T-helper 1 cell treated with Interleukin-12 subunit alpha and Interleukin-12 subunit beta and Interleukin-4 antibody, amounts not matched to agents 30 μg/mL and 1 μg/mL, for 36 hours (primary cell): ENCODE measurements around the gene CBFB.
"Not testable (repeated sequence)": the region's sequence is repeated elsewhere in the genome, so short reads cannot be mapped to it uniquely, and the experiment has no call there.

Experiments
- H3K27ac Mint-ChIP-seq: one replicate; pipeline ENCODE4 v1.8.0; 2021; ENCODE audit warnings: mild to moderate bottlenecking, mixed read lengths
- H3K27me3 Mint-ChIP-seq: one replicate; pipeline ENCODE4 v1.8.0; 2021; ENCODE audit warnings: low read depth, mixed read lengths
- H3K36me3 Mint-ChIP-seq: one replicate; pipeline ENCODE4 v1.8.0; 2021; ENCODE audit warnings: low read depth, mixed read lengths
- H3K4me1 Mint-ChIP-seq: one replicate; pipeline ENCODE4 v1.8.0; 2021; ENCODE audit warnings: low read depth, mixed read lengths
- H3K4me3 Mint-ChIP-seq: one replicate; pipeline ENCODE4 v1.8.0; 2021; ENCODE audit warnings: mild to moderate bottlenecking, moderate library complexity, mixed read lengths
- H3K9me3 Mint-ChIP-seq: one replicate; pipeline ENCODE4 v1.8.0; 2021; ENCODE audit warnings: mixed read lengths

The CBFB gene

GRCh38 chr16:67028696-67029253, at the start of gene CBFB:
Gene CBFB, plus strand, starts transcription at chr16:67029149. Its CDS starts 259 bp downstream, at chr16:67029408.
- Mint-ChIP-seq H3K27me3 (no peaks in the 10 kb centered on the region), H3K9me3 (no peaks in the 10 kb centered on the region), H3K36me3 (peaks cover 30% of the 10 kb centered on the region), H3K4me1 (peaks cover 52% of the 10 kb centered on the region), H3K27ac (peak within 1 kb of the TSS; percentile 90), H3K4me3 (peak within 1 kb of the TSS; percentile 90)

GRCh38 chr16:66983033-66983432, 45.9 kb upstream of the CBFB start:
- Mint-ChIP-seq H3K9me3 (peaks cover 4% of the 10 kb centered on the region), H3K27ac (peak overlapping the region; percentile 94), H3K4me1 (peaks cover 59% of the 10 kb centered on the region), H3K4me3 (no peak overlapping the region), H3K36me3 (peaks cover 5% of the 10 kb centered on the region), H3K27me3 (no peaks in the 10 kb centered on the region)

GRCh38 chr16:66984892-66985311, 44.0 kb upstream of the CBFB start:
- Mint-ChIP-seq H3K27ac (peak overlapping the region; percentile 94), H3K4me1 (peaks cover 53% of the 10 kb centered on the region), H3K4me3 (peak overlapping the region; percentile 22), H3K27me3 (no peaks in the 10 kb centered on the region), H3K36me3 (peaks cover 5% of the 10 kb centered on the region), H3K9me3 (peaks cover 4% of the 10 kb centered on the region)

GRCh38 chr16:66986559-66986958, 42.4 kb upstream of the CBFB start:
- H3K27me3 Mint-ChIP-seq, result no peaks in the 10 kb centered on the region
- H3K27ac Mint-ChIP-seq, result peak overlapping the region; percentile 74
- no peak overlapping the region for H3K4me3 Mint-ChIP-seq

GRCh38 chr16:66988197-66988788, 40.7 kb upstream of the CBFB start, which contains the start of gene CES4A:
Gene CES4A, plus strand, starts transcription at chr16:66988589. Its CDS starts 184 bp downstream, at chr16:66988773.
- Mint-ChIP-seq H3K9me3 (peaks cover 4% of the 10 kb centered on the region), H3K27me3 (no peaks in the 10 kb centered on the region), H3K4me1 (peaks cover 40% of the 10 kb centered on the region), H3K4me3 (no peak within 1 kb of the TSS), H3K36me3 (peaks cover 5% of the 10 kb centered on the region), H3K27ac (peak within 1 kb of the TSS; percentile 81)

More at GRCh38 chr16:66986559-66986958, 42.4 kb upstream of the CBFB start:
- peaks cover 5% of the 10 kb centered on the region for H3K36me3 Mint-ChIP-seq
- H3K4me1 Mint-ChIP-seq, result peaks cover 48% of the 10 kb centered on the region
- peaks cover 4% of the 10 kb centered on the region for H3K9me3 Mint-ChIP-seq

GRCh38 chr16:66991545-66992077, 37.3 kb upstream of the CBFB start:
- H3K27ac Mint-ChIP-seq, result no peak overlapping the region
- H3K27me3 Mint-ChIP-seq, result no peaks in the 10 kb centered on the region
- peaks cover 15% of the 10 kb centered on the region for H3K4me1 Mint-ChIP-seq
- H3K9me3 Mint-ChIP-seq, result peaks cover 4% of the 10 kb centered on the region
- peaks cover 3% of the 10 kb centered on the region for H3K36me3 Mint-ChIP-seq
- H3K4me3 Mint-ChIP-seq, result no peak overlapping the region

- not testable (repeated sequence) for H3K9me3 Mint-ChIP-seq, H3K4me1 Mint-ChIP-seq, H3K36me3 Mint-ChIP-seq, H3K4me3 Mint-ChIP-seq, H3K27ac Mint-ChIP-seq, H3K27me3 Mint-ChIP-seq
Measured at GRCh38 chr16:66993558-66993957, 35.4 kb upstream of the CBFB start.

- Mint-ChIP-seq H3K27me3 (no peaks in the 10 kb centered on the region), H3K4me1 (peaks cover 13% of the 10 kb centered on the region), H3K9me3 (no peaks in the 10 kb centered on the region), H3K4me3 (no peak overlapping the region), H3K36me3 (peaks cover 2% of the 10 kb centered on the region), H3K27ac (no peak overlapping the region)
Measured at GRCh38 chr16:66996324-66996982, 32.5 kb upstream of the CBFB start.

- peaks cover 5% of the 10 kb centered on the region for H3K36me3 Mint-ChIP-seq
- no peak overlapping the region for H3K4me3 Mint-ChIP-seq
- no peak overlapping the region for H3K27ac Mint-ChIP-seq
- peaks cover 17% of the 10 kb centered on the region for H3K4me1 Mint-ChIP-seq
- no peaks in the 10 kb centered on the region for H3K9me3 Mint-ChIP-seq
- no peaks in the 10 kb centered on the region for H3K27me3 Mint-ChIP-seq
Measured at GRCh38 chr16:66996983-66997358, 32.0 kb upstream of the CBFB start.

- H3K4me3 Mint-ChIP-seq, result peak overlapping the region; percentile 70
- peaks cover 28% of the 10 kb centered on the region for H3K4me1 Mint-ChIP-seq
- peak overlapping the region; percentile 78 for H3K27ac Mint-ChIP-seq
- H3K9me3 Mint-ChIP-seq, result no peaks in the 10 kb centered on the region
- no peaks in the 10 kb centered on the region for H3K27me3 Mint-ChIP-seq
- peaks cover 20% of the 10 kb centered on the region for H3K36me3 Mint-ChIP-seq
Measured at GRCh38 chr16:67000384-67001351, 28.3 kb upstream of the CBFB start.

GRCh38 chr16:67001726-67002125, 27.2 kb upstream of the CBFB start:
- Mint-ChIP-seq H3K27ac (peak overlapping the region; percentile 27), H3K4me1 (peaks cover 30% of the 10 kb centered on the region), H3K4me3 (peak overlapping the region; percentile 16)

GRCh38 chr16:67006930-67007658, 21.9 kb upstream of the CBFB start:
- Mint-ChIP-seq H3K36me3 (peaks cover 23% of the 10 kb centered on the region), H3K27me3 (no peaks in the 10 kb centered on the region), H3K4me3 (no peak overlapping the region), H3K9me3 (no peaks in the 10 kb centered on the region), H3K4me1 (peaks cover 26% of the 10 kb centered on the region), H3K27ac (no peak overlapping the region)

More at GRCh38 chr16:67001726-67002125, 27.2 kb upstream of the CBFB start:
- peaks cover 23% of the 10 kb centered on the region for H3K36me3 Mint-ChIP-seq
- no peaks in the 10 kb centered on the region for H3K27me3 Mint-ChIP-seq
- no peaks in the 10 kb centered on the region for H3K9me3 Mint-ChIP-seq

- Mint-ChIP-seq H3K27ac (peak overlapping the region; percentile 42), H3K27me3 (no peaks in the 10 kb centered on the region), H3K4me1 (peaks cover 22% of the 10 kb centered on the region), H3K36me3 (peaks cover 12% of the 10 kb centered on the region), H3K9me3 (no peaks in the 10 kb centered on the region), H3K4me3 (no peak overlapping the region)
Measured at GRCh38 chr16:67009158-67009557, 19.8 kb upstream of the CBFB start.
